NCI-H1105 treated with DMSO at 0.1 percent for 48 hours (cell line): Measurements from ENCODE around the gene CXCL16.
"Not testable (repeated sequence)": the region's sequence is repeated elsewhere in the genome, so short reads cannot be mapped to it uniquely, and the experiment has no call there.

Source experiments
- DNase-seq: peaks from one replicate; lab custom pipeline; 2025; lab: John Stamatoyannopoulos, UW

The CXCL16 gene

GRCh38 chr17:4721203-4722135, 18.3 kb downstream of the CXCL16 start:
- DNase-seq, result no peak

GRCh38 chr17:4720787-4721186, 18.9 kb downstream of the CXCL16 start:
- DNase-seq, result no peak

- no peak for DNase-seq
These were observed 20.0 kb downstream of the CXCL16 start for GRCh38 chr17:4719684-4720221.

- no peak for DNase-seq
These were observed 20.6 kb downstream of the CXCL16 start for GRCh38 chr17:4719146-4719545.

GRCh38 chr17:4718276-4718675, 21.5 kb downstream of the CXCL16 start:
- DNase-seq, result no peak

- no peak for DNase-seq
These were observed 21.9 kb downstream of the CXCL16 start for GRCh38 chr17:4717791-4718190.

GRCh38 chr17:4716081-4716480, 23.6 kb downstream of the CXCL16 start:
- DNase-seq, result no peak

GRCh38 chr17:4715063-4715744, 24.5 kb downstream of the CXCL16 start:
- DNase-seq, result no peak

GRCh38 chr17:4714340-4715062, 25.2 kb downstream of the CXCL16 start:
- not testable (repeated sequence) for DNase-seq

- DNase-seq, result no peak
These were observed 27.2 kb downstream of the CXCL16 start for GRCh38 chr17:4712526-4712925.

- no peak for DNase-seq
These were observed 28.0 kb downstream of the CXCL16 start for GRCh38 chr17:4711661-4712181.

- peak; percentile 18 for DNase-seq
These were observed 28.8 kb downstream of the CXCL16 start for GRCh38 chr17:4710693-4711634.

GRCh38 chr17:4709794-4710692, 29.7 kb downstream of the CXCL16 start, which contains the start of gene ARRB2:
TSS of gene ARRB2 (plus strand) at chr17:4710632. CDS start at chr17:4710722, 90 bp downstream.
- peak; percentile 99 for DNase-seq

GRCh38 chr17:4708436-4708835, 31.3 kb downstream of the CXCL16 start:
- DNase-seq, result peak; percentile 22

- DNase-seq, result no peak
These were observed 33.6 kb downstream of the CXCL16 start for GRCh38 chr17:4706121-4706520.

- no peak for DNase-seq
These were observed 34.7 kb downstream of the CXCL16 start for GRCh38 chr17:4704991-4705390.

GRCh38 chr17:4704574-4704907, 35.2 kb downstream of the CXCL16 start:
- DNase-seq, result not testable (repeated sequence)

- DNase-seq, result no peak
These were observed 36.4 kb downstream of the CXCL16 start for GRCh38 chr17:4703330-4703691.

- DNase-seq, result no peak
These were observed 38.6 kb downstream of the CXCL16 start for GRCh38 chr17:4701116-4701515.
